ENCODE measurements around the gene KRT84. TPM values are rescaled to one million over a fixed set of nuclear protein-coding genes. Genes with fewer than 3 reads are reported as not detected.

KRT84 gene
- total and polyA plus RNA-seq, 7 donors = not detected

- peak; percentile 17 for DNase-seq
- Histone ChIP-seq H3K4me3 (no peak overlapping the region), H3K9me3 (no peaks in the 10 kb centered on the region), H3K36me3 (no peaks in the 10 kb centered on the region), H3K27ac (no peak overlapping the region), H3K4me1 (no peaks in the 10 kb centered on the region), H3K27me3 (no peaks in the 10 kb centered on the region)
- 95 to 96% methylated on average over 1 of the region's 1 CpG for WGBS, 2 donors
- TF ChIP-seq POLR2A (IDR thresholded peaks at IDR 0.05) (no peak), CTCF (IDR thresholded peaks at IDR 0.05) (no peak), POLR2AphosphoS5 (IDR thresholded peaks at IDR 0.05) (no peak), EP300 (IDR thresholded peaks at IDR 0.05) (no peak)
- intact Hi-C loops (cut with DNase I) = no loop called here
Measured at GRCh38 chr12:52361553-52361952, 23.9 kb downstream of the KRT84 start.

GRCh38 chr12:52360663-52361271 lies 24.7 kb downstream of the KRT84 start:
- Histone ChIP-seq H3K4me1 (no peaks in the 10 kb centered on the region), H3K27ac (no peak overlapping the region), H3K9me3 (no peaks in the 10 kb centered on the region), H3K27me3 (no peaks in the 10 kb centered on the region), H3K4me3 (no peak overlapping the region), H3K36me3 (no peaks in the 10 kb centered on the region)
- peak; percentile 40 for DNase-seq
- intact Hi-C loops (cut with DNase I) = no loop called here
- WGBS, 2 donors = 80 to 89% methylated on average over 13 of the region's 13 CpGs
- TF ChIP-seq POLR2A (IDR thresholded peaks at IDR 0.05) (no peak), POLR2AphosphoS5 (IDR thresholded peaks at IDR 0.05) (no peak), EP300 (IDR thresholded peaks at IDR 0.05) (no peak), CTCF (IDR thresholded peaks at IDR 0.05) (no peak)

GRCh38 chr12:52360106-52360662 lies 25.3 kb downstream of the KRT84 start:
- Histone ChIP-seq H3K27me3 (no peaks in the 10 kb centered on the region), H3K4me3 (no peak overlapping the region), H3K4me1 (no peaks in the 10 kb centered on the region), H3K27ac (no peak overlapping the region), H3K36me3 (no peaks in the 10 kb centered on the region), H3K9me3 (no peaks in the 10 kb centered on the region)
- intact Hi-C loops (cut with DNase I) = no loop called here
- 83 to 87% methylated on average over 7 of the region's 7 CpGs for WGBS, 2 donors
- TF ChIP-seq CTCF (IDR thresholded peaks at IDR 0.05) = no peak
- no peak for TF ChIP-seq POLR2A (IDR thresholded peaks at IDR 0.05)
- no peak for TF ChIP-seq POLR2AphosphoS5 (IDR thresholded peaks at IDR 0.05)
- no peak for TF ChIP-seq EP300 (IDR thresholded peaks at IDR 0.05)
- DNase-seq = no peak

- WGBS, 2 donors = 86 to 88% methylated on average over 5 of the region's 5 CpGs
Measured at GRCh38 chr12:52359621-52360061, 25.8 kb downstream of the KRT84 start.

More at GRCh38 chr12:52359621-52360061, 25.8 kb downstream of the KRT84 start:
- Histone ChIP-seq H3K27ac (no peak overlapping the region), H3K36me3 (no peaks in the 10 kb centered on the region), H3K4me1 (no peaks in the 10 kb centered on the region), H3K4me3 (no peak overlapping the region), H3K9me3 (no peaks in the 10 kb centered on the region), H3K27me3 (no peaks in the 10 kb centered on the region)
- intact Hi-C loops (cut with DNase I) = no loop called here
- DNase-seq = no peak
- TF ChIP-seq EP300 (IDR thresholded peaks at IDR 0.05) = no peak
- no peak for TF ChIP-seq POLR2A (IDR thresholded peaks at IDR 0.05)
- TF ChIP-seq CTCF (IDR thresholded peaks at IDR 0.05) = no peak
- no peak for TF ChIP-seq POLR2AphosphoS5 (IDR thresholded peaks at IDR 0.05)

Measured in sigmoid colon (tissue), 7 donors.